H1 (cell line): ENCODE results near the gene TMEM225B. TPM values are rescaled to one million over a fixed set of nuclear protein-coding genes. Genes with fewer than 3 reads are reported as not detected.

Source experiments
- CTCF ChIA-PET: fragments of 300-600 bp; sonication (Branson Sonifier 250); formaldehyde crosslinking; loops from one replicate; lab custom pipeline; 2021; ENCODE audit not compliant: partially characterized antibody; lab: Charles Lee
- POLR2A ChIA-PET: fragments of 300-600 bp; sonication (Branson Sonifier 250); formaldehyde crosslinking; loops from one replicate; lab custom pipeline; 2021; ENCODE audit warnings: inconsistent platforms; ENCODE audit not compliant: partially characterized antibody; lab: Charles Lee
- DNase-seq, 2 experiments: peaks; one replicate each; pipeline versions ENCODE4 v3.0.0 to v3.0.0-alpha.2; 2010 to 2022; ENCODE audit warnings: low spot score in 2 of 2, low read depth in 1 of 2, mixed read lengths in 1 of 2
- FAIRE-seq: peaks from 2 replicates; lab custom pipeline; 2011; peaks lifted over from hg19 to GRCh38; lab: Jason Lieb, UNC
- H2AFZ ChIP-seq: 2 replicates; pipeline ENCODE4 v1.8.1; 2012; ENCODE audit warnings: low read length, inconsistent platforms
- H2AK5ac ChIP-seq: 2 replicates; pipeline ENCODE4 v1.6.1; 2013; ENCODE audit warnings: low read depth, low read length
- H2BK120ac ChIP-seq: replicated peaks from 2 replicates; pipeline ENCODE3; 2013; ENCODE audit warnings: low read depth, low read length, inconsistent platforms
- H2BK12ac ChIP-seq: 2 replicates; pipeline ENCODE4 v1.6.1; 2013; ENCODE audit warnings: low read depth, low read length
- H2BK15ac ChIP-seq: 2 replicates; pipeline ENCODE4 v1.6.1; 2013; ENCODE audit warnings: low read length
- H2BK20ac ChIP-seq: 2 replicates; pipeline ENCODE4 v1.6.1; 2013; ENCODE audit warnings: low read length
- H2BK5ac ChIP-seq: 2 replicates; pipeline ENCODE4 v1.6.1; 2013; ENCODE audit warnings: low read depth, low read length
- H3K14ac ChIP-seq: 2 replicates; pipeline ENCODE4 v1.6.1; 2013; ENCODE audit warnings: inconsistent platforms; ENCODE audit not compliant: insufficient read length
- H3K18ac ChIP-seq: 2 replicates; pipeline ENCODE4 v1.6.1; 2013; ENCODE audit warnings: low read length; ENCODE audit errors: extremely low read depth
- H3K23ac ChIP-seq: 2 replicates; pipeline ENCODE4 v1.6.1; 2013; ENCODE audit warnings: inconsistent platforms; ENCODE audit not compliant: insufficient read length
- H3K23me2 ChIP-seq: 2 replicates; pipeline ENCODE4 v1.6.1; 2013; ENCODE audit warnings: low read depth, low read length
- H3K27ac ChIP-seq: 2 replicates; pipeline ENCODE4 v1.6.1; 2011; ENCODE audit warnings: low read depth, low read length, inconsistent platforms
- H3K27me3 ChIP-seq, 4 experiments: replicated peaks in 1 of 4; 1 replicate in 1 of 4; 2 replicates in 3 of 4; pipeline versions ENCODE4 v1.6.1 to v1.8.1; 2011 to 2013; ENCODE audit warnings: low read length in 3 of 4, mild to moderate bottlenecking in 3 of 4, inconsistent platforms in 2 of 4, mixed read lengths in 2 of 4, moderate library complexity in 1 of 4; ENCODE audit not compliant: control insufficient read depth in 3 of 4, insufficient read depth in 3 of 4; ENCODE audit errors: extremely low read depth in 1 of 4
- H3K36me3 ChIP-seq, 4 experiments: 2 replicates each; pipeline versions ENCODE4 v1.6.1 to v1.8.1; 2011 to 2013; ENCODE audit warnings: mild to moderate bottlenecking in 4 of 4, low read length in 3 of 4, moderate library complexity in 2 of 4, control low read depth in 1 of 4, inconsistent platforms in 1 of 4; ENCODE audit not compliant: insufficient read depth in 4 of 4, control insufficient read depth in 2 of 4
- H3K4ac ChIP-seq: replicated peaks from 2 replicates; pipeline ENCODE3; 2013; ENCODE audit warnings: low read length, low read depth, mixed read lengths, inconsistent platforms; ENCODE audit not compliant: insufficient read length
- H3K4me1 ChIP-seq, 4 experiments: replicated peaks in 1 of 4; 1 replicate in 1 of 4; 2 replicates in 3 of 4; pipeline versions ENCODE4 v1.6.1 to v1.8.1; 2011 to 2013; ENCODE audit warnings: low read length in 3 of 4, inconsistent platforms in 2 of 4, mixed read lengths in 1 of 4; ENCODE audit not compliant: insufficient read depth in 4 of 4, control insufficient read depth in 3 of 4
- H3K4me2 ChIP-seq, 2 experiments: 2 replicates each; pipeline versions ENCODE4 v1.6.1 to v1.8.1; 2011 to 2013; ENCODE audit warnings: low read depth in 2 of 2, low read length in 2 of 2, control low read depth in 1 of 2, inconsistent platforms in 1 of 2, mild to moderate bottlenecking in 1 of 2; ENCODE audit not compliant: insufficient read depth in 1 of 2
- H3K4me3 ChIP-seq, 4 experiments: fragments of 200-600, 300-600 bp in 1 of 4; sonication (generic), shearing (Covaris generic), sonication (Bioruptor Twin) in 1 of 4; 2 replicates each; pipeline versions ENCODE4 v1.5.1 to v1.8.1; 2011 to 2016; ENCODE audit warnings: low read length in 4 of 4, low read depth in 3 of 4, control low read depth in 2 of 4, inconsistent platforms in 2 of 4, mild to moderate bottlenecking in 2 of 4, mixed read lengths in 1 of 4, moderate library complexity in 1 of 4; ENCODE audit not compliant: insufficient read depth in 2 of 4; ENCODE audit errors: extremely low read depth in 1 of 4
- H3K56ac ChIP-seq: replicated peaks from 2 replicates; pipeline ENCODE3; 2013; ENCODE audit warnings: low read depth, mild to moderate bottlenecking, mixed read lengths, low read length, inconsistent platforms; ENCODE audit not compliant: insufficient read length
- H3K79me1 ChIP-seq: 2 replicates; pipeline ENCODE4 v1.6.1; 2013; ENCODE audit warnings: low read depth, low read length, control low read depth
- H3K79me2 ChIP-seq, 2 experiments: 2 replicates each; pipeline versions ENCODE4 v1.6.1 to v1.8.1; 2012 to 2013; ENCODE audit warnings: low read length in 2 of 2, mild to moderate bottlenecking in 2 of 2, inconsistent platforms in 1 of 2; ENCODE audit not compliant: insufficient read depth in 2 of 2, control insufficient read depth in 1 of 2
- H3K9ac ChIP-seq, 4 experiments: replicated peaks in 1 of 4; 1 replicate in 1 of 4; 2 replicates in 3 of 4; pipeline versions ENCODE4 v1.6.1 to v1.8.1; 2011 to 2013; ENCODE audit warnings: low read depth in 3 of 4, low read length in 3 of 4, control low read depth in 2 of 4, mild to moderate bottlenecking in 2 of 4, moderate library complexity in 2 of 4, inconsistent platforms in 1 of 4; ENCODE audit errors: extremely low read depth in 1 of 4
- H3K9me3 ChIP-seq, 2 experiments: 2 replicates each; pipeline versions ENCODE4 v1.6.1 to v1.8.1; 2012 to 2013; ENCODE audit warnings: mild to moderate bottlenecking in 2 of 2, moderate library complexity in 2 of 2, control low read depth in 1 of 2, inconsistent platforms in 1 of 2, low read depth in 1 of 2, low read length in 1 of 2, mixed read lengths in 1 of 2; ENCODE audit not compliant: insufficient read depth in 2 of 2
- H4K20me1 ChIP-seq, 2 experiments: replicated peaks in 1 of 2; 2 replicates each; pipeline versions ENCODE3 to v1.8.1; 2011 to 2013; ENCODE audit warnings: inconsistent platforms in 2 of 2, low read length in 2 of 2, mild to moderate bottlenecking in 1 of 2; ENCODE audit not compliant: insufficient read depth in 2 of 2, control insufficient read depth in 1 of 2
- H4K5ac ChIP-seq: 2 replicates; pipeline ENCODE4 v1.6.1; 2013; ENCODE audit warnings: low read length, low read depth, mixed read lengths, inconsistent platforms; ENCODE audit not compliant: insufficient read length
- H4K8ac ChIP-seq: 2 replicates; pipeline ENCODE4 v1.8.0; 2013; ENCODE audit warnings: mild to moderate bottlenecking, moderate library complexity, low read length, inconsistent platforms; ENCODE audit not compliant: insufficient read depth; ENCODE audit errors: extremely low read depth
- H4K91ac ChIP-seq: replicated peaks from 2 replicates; pipeline ENCODE3; 2013; ENCODE audit warnings: low read length, mixed read lengths, inconsistent platforms; ENCODE audit not compliant: insufficient read length
- HDAC2 ChIP-seq, 2 experiments: fragments of 300-600 bp in 1 of 2; sonication (generic) in 1 of 2; IDR thresholded peaks; 2 replicates each; pipeline ENCODE4 v1.6.1; 2011 to 2012; ENCODE audit warnings: low read depth in 2 of 2, low read length in 2 of 2, mild to moderate bottlenecking in 2 of 2, moderate library complexity in 2 of 2, borderline replicate concordance in 1 of 2, inconsistent platforms in 1 of 2
- HDAC6 ChIP-seq: IDR thresholded peaks from one replicate; pipeline ENCODE4 v1.7.1; 2012; ENCODE audit warnings: low read depth, mild to moderate bottlenecking, inconsistent platforms, low read length, moderate library complexity
- JUN ChIP-seq: IDR thresholded peaks from 2 replicates; pipeline ENCODE4 v1.6.1; 2011; ENCODE audit warnings: low read depth, mild to moderate bottlenecking, improper control_type of control experiment, low read length
- KDM1A ChIP-seq: fragments of 200-600, 300-600 bp; sonication (generic); IDR thresholded peaks from 2 replicates; pipeline ENCODE4 v1.7.1; 2016; ENCODE audit warnings: mild to moderate bottlenecking, low read length, borderline replicate concordance
- PHF8 ChIP-seq: fragments of 200-600 bp; sonication (generic); conservative IDR thresholded peaks from 2 replicates; pipeline ENCODE4 v1.7.1; 2012; ENCODE audit warnings: low read depth, mild to moderate bottlenecking, inconsistent platforms, low read length, moderate library complexity
- POLR2A ChIP-seq, 2 experiments: IDR thresholded peaks; 1 replicate in 1 of 2; 2 replicates in 1 of 2; pipeline ENCODE4 v1.6.1; 2011; ENCODE audit warnings: low read depth in 2 of 2, low read length in 2 of 2, mild to moderate bottlenecking in 2 of 2; ENCODE audit errors: control extremely low read depth in 1 of 2
- SP1 ChIP-seq: IDR thresholded peaks from 2 replicates; pipeline ENCODE4 v1.6.1; 2011; ENCODE audit warnings: low read depth, low read length
- WGBS, 2 experiments: shearing (Covaris generic) in 1 of 2; methylation state at CpG; one replicate each; pipeline versions ENCODE4 v1.1.6 to v1.1.7; 2013 to 2015; ENCODE audit warnings: low lambda C conversion rate in 2 of 2, mixed read lengths in 2 of 2, inconsistent platforms in 1 of 2, low coverage in 1 of 2, missing lambda C conversion rate in 1 of 2; ENCODE audit not compliant: insufficient replicate concordance in 2 of 2, insufficient coverage in 1 of 2, insufficient read length in 1 of 2; ENCODE audit errors: extremely low coverage in 1 of 2, missing lambda C conversion rate in 1 of 2; 5-methylcytosine and 5-hydroxymethylcytosine counted together
- polyA plus RNA-seq, 7 experiments: library from polyadenylated mRNA; depleted of rRNA in 3 of 7; stranded (reverse) in 5 of 7; unstranded in 2 of 7; fragments of >200 nt in 5 of 7; fragments of 200-250 nt in 2 of 7; gene quantifications; 1 replicate in 5 of 7; 2 replicates in 1 of 7; 4 replicates in 1 of 7; pipeline versions ENCODE4 v1.2.1 to v1.2.3, GENCODE V29; 2011 to 2013; ENCODE audit warnings: missing spikeins in 2 of 7, mixed read lengths in 2 of 7
- total RNA-seq: library from RNA; stranded (reverse); fragmentation: NEBNext Ultra II Directional; extraction: Animal tissue kit (Norgen Biotek cat#: 25700); gene quantifications from 2 replicates; pipeline ENCODE4 v1.2.1, GENCODE V29; 2021

The TMEM225B gene
- total and polyA plus RNA-seq, 2 of the 8 experiments (the other 6 are each of a cell fraction or from before 2014, with no cell fraction given) = 0.68 TPM; not detected in 1

DNA sequence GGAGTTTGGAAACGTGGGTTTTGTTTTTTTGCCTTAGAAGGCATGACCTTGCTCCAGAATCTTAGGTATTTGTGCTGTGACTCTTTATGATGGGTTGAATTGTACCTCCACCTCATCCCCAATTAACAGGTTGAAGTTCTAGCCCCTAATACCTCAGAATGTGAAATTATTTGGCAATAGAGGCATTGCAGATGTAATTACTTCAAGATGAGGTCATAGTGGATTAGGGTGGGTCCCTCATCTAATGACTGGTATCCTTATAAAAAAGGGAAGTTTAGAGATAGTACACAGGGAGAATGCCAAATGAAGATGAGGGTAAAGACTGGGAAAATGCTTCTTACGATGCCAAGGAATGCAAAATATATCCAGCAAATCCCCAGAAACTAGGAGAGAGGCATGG is 43.1 kb upstream of the TMEM225B start:
- Histone ChIP-seq H3K14ac (no peak overlapping the region), H2AK5ac (no peak overlapping the region), H3K4ac (no peak overlapping the region), H2BK15ac (no peak overlapping the region), H2AFZ (no peak overlapping the region), H3K79me1 (peaks cover 2% of the 10 kb centered on the region), H4K20me1 (no peaks in the 10 kb centered on the region), H3K79me2 (peaks cover 5 to 32% of the 10 kb centered on the region in 2 experiments), H2BK120ac (no peak overlapping the region), H3K23me2 (peaks cover 5% of the 10 kb centered on the region), H2BK5ac (no peak overlapping the region), H3K4me3 (no peak overlapping the region), H4K5ac (no peak overlapping the region), H3K9me3 (no peaks in the 10 kb centered on the region), H2BK12ac (no peak overlapping the region), H3K36me3 (peaks cover 0 to 7% (median 0%) of the 10 kb centered on the region in 4 experiments; a peak in 5 of 8 replicates), H4K91ac (no peak overlapping the region), H3K9ac (no peak overlapping the region), H3K23ac (no peak overlapping the region), H3K56ac (no peak overlapping the region), H3K27ac (no peak overlapping the region), H3K4me2 (no peak overlapping the region), H2BK20ac (no peak overlapping the region), H4K8ac (no peak overlapping the region), H3K27me3 (no peaks in the 10 kb centered on the region), H3K4me1 (peaks cover 0 to 5% (median 0%) of the 10 kb centered on the region in 4 experiments; a peak in 5 of 7 replicates), H3K18ac (no peak overlapping the region)
- FAIRE-seq = no peak
- WGBS, 2 experiments = 94% methylated on average over 2 of the region's 2 CpGs; no CpG with 5 or more reads in 1 of the 2 experiments
- TF ChIP-seq HDAC6 (no peak), HDAC2 (IDR thresholded peaks at IDR 0.05; ENCODE audit: borderline replicate concordance in 1 of 2, low read depth in 2 of 2, low read length in 2 of 2) (no peak), POLR2A (IDR thresholded peaks at IDR 0.05; ENCODE audit: control extremely low read depth in 1 of 2, low read depth in 2 of 2, low read length in 2 of 2) (no peak), JUN (no peak), KDM1A (no peak), SP1 (no peak), PHF8 (no peak)
- ChIA-PET POLR2A (interaction anchor here (1.7 kb wide), 1 partner anchor 147 kb away, joined by 3 read pairs; the partner anchor contains the start of genes BUD31 and PDAP1), CTCF (interaction anchor here (1.2 kb wide), 1 partner anchor 95 kb away, joined by 3 read pairs; no protein-coding TSS in a partner anchor)
- DNase-seq = no peak
